Aorta (tissue), 5 donors: Measurements from ENCODE around the gene ALS2CL. TPM values are rescaled to one million over a fixed set of nuclear protein-coding genes. Genes with fewer than 3 reads are reported as not detected.

Source experiments
- ATAC-seq: fragments of 200-7000 bp; cut with Tn5 transposase; one replicate; pipeline ENCODE4 v1.9.1; 2022; ENCODE audit warnings: moderate library complexity; ENCODE audit not compliant: low FRiP score
- DNase-seq, 2 donors: peaks; one replicate each; pipeline ENCODE4 v3.0.0-alpha.2; 2020
- H3K27ac ChIP-seq, 2 donors: one replicate each; pipeline ENCODE4 v1.5.1; 2013; ENCODE audit warnings: low read length in 2 of 2, mild to moderate bottlenecking in 2 of 2, moderate library complexity in 2 of 2, control low read depth in 1 of 2, inconsistent platforms in 1 of 2, low read depth in 1 of 2
- H3K27me3 ChIP-seq, 2 donors: one replicate each; pipeline ENCODE4 v1.6.1; 2013; ENCODE audit warnings: control low read depth in 1 of 2, low read length in 1 of 2, mild to moderate bottlenecking in 1 of 2, moderate library complexity in 1 of 2; ENCODE audit not compliant: insufficient read depth in 2 of 2, control insufficient read depth in 1 of 2
- H3K36me3 ChIP-seq, 2 donors: one replicate each; pipeline ENCODE4 v1.6.1; 2013; ENCODE audit warnings: control low read depth in 1 of 2, low read length in 1 of 2, mild to moderate bottlenecking in 1 of 2; ENCODE audit not compliant: insufficient read depth in 2 of 2, control insufficient read depth in 1 of 2
- H3K4me1 ChIP-seq, 2 donors: one replicate each; pipeline ENCODE4 v1.6.1; 2013; ENCODE audit warnings: low read length in 2 of 2, control low read depth in 1 of 2, mild to moderate bottlenecking in 1 of 2, moderate library complexity in 1 of 2; ENCODE audit not compliant: insufficient read depth in 2 of 2, control insufficient read depth in 1 of 2
- H3K4me3 ChIP-seq, 2 donors: one replicate each; pipeline ENCODE4 v1.5.1; 2013; ENCODE audit warnings: low read length in 2 of 2, control low read depth in 1 of 2, mild to moderate bottlenecking in 1 of 2
- H3K9me3 ChIP-seq: one replicate; pipeline ENCODE4 v1.6.1; 2013; ENCODE audit warnings: mild to moderate bottlenecking, low read length; ENCODE audit not compliant: control insufficient read depth
- WGBS, 2 donors: extraction: QIAGEN DNeasy Blood & Tissue Kit; methylation state at CpG; one replicate each; pipeline ENCODE4 v1.1.7; 2013; 5-methylcytosine and 5-hydroxymethylcytosine counted together
- intact Hi-C, 2 donors: fragments of 100-400 bp; cut with DNase I; formaldehyde crosslinking; loops; one replicate each; pipeline versions ENCODE4 v1.14.2 to v1.15.0; 2022
- polyA plus RNA-seq, 2 donors: library from polyadenylated mRNA; stranded (reverse); fragments of 200-250 nt; gene quantifications; one replicate each; pipeline ENCODE4 v1.2.3, GENCODE V29; 2013
- total RNA-seq, 2 donors: library from RNA; stranded (reverse); fragmentation: NEBNext Ultra II Directional; extraction: Animal tissue kit (Norgen Biotek cat#: 25700); gene quantifications; one replicate each; pipeline ENCODE4 v1.2.1, GENCODE V29; 2021
- donor health status: healthy with polysubstance abuse.
- donor health status: Bipolar disorder and iron deficiency.
- donor health status: DM: no; HTN: no; CAD: no.
- donor health status: DM: no; HTN: no; CAD: no.
- donor health status: DM: yes; HTN: yes; CAD: no.

Gene ALS2CL
- total and polyA plus RNA-seq, 4 donors: 3.8 to 40.7 (median 24.9) TPM

DNA sequence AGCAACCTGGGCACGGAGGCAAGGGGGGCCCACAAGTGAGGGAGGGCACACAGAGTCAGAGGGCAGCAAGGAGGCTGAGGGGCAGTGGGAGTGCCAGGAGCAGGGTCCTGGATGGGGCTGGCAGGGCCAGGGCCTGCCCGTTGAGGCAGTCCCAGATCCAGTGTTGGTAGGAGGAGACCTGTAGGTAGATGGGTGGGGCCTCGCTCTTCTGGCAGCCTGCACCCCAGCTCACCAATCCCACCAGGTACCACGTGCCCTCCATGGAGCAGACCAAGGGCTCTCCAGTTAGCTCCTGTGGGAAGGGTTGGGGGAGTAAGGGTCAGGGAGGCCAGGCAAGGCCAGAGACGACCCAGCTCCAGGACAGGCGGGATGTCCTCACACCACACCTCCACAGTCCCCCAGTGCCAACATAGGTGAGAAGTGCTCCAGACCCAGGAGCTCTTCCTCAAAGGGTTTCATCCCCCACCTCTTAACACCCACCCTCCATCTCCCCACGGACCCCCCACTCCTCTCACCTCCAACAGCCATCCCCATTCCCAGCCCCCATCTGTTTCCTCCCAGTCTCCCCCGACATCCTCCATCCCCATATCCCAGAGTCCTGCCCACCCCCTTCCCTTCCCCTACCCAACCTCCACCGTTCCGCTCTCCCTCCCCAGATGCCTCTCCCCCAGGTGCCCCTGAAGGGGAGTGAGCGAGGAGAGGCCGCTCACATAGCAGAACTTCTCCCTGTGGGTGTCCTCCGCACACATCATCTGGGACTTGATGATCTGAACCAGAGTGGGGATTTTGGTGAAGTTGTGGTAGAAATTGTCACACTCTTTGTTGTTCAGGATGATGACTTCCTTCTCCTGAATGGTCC is 18.9 kb upstream of the ALS2CL start:
- H3K36me3 ChIP-seq: no peaks in the 10 kb centered on the region
- no peak for ATAC-seq

DNA sequence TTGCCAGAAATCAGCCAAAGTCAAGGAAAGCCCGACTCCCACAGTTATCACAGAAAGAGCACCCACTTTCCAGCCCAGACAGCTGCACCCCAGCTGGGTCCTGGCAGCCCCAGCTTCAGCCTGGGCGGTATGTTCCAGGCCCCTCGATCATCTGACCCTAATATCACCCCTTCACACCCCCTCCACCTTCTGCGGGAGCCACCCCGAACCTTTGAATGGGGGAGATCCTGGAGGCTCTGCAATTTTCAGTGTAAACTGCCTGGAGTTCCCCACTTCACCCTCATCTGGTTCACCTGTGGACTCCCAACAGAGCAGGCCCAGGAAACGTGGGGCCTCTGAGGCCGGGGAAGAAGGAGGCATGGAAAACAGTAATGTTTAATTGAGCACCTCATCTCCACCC is 18.3 kb upstream of the ALS2CL start:
- Histone ChIP-seq H3K4me1 (no peaks in the 10 kb centered on the region), H3K4me3 (no peak overlapping the region), H3K27ac (no peak overlapping the region), H3K27me3 (no peaks in the 10 kb centered on the region), H3K36me3 (no peaks in the 10 kb centered on the region), H3K9me3 (no peaks in the 10 kb centered on the region)
- 95 to 96% methylated on average over 7 of the region's 7 CpGs for WGBS, 2 donors
- ATAC-seq: no peak
- intact Hi-C loops: no loop called here
- DNase-seq: peak; percentile 11 to 24

More for the DNA sequence above, 18.9 kb upstream of the ALS2CL start:
- H3K27me3 ChIP-seq: no peaks in the 10 kb centered on the region
- WGBS, 2 donors: 90 to 91% methylated on average over 13 of the region's 13 CpGs
- no peaks in the 10 kb centered on the region for H3K4me1 ChIP-seq
- intact Hi-C loops: no loop called here
- H3K27ac ChIP-seq: no peak overlapping the region
- no peaks in the 10 kb centered on the region for H3K9me3 ChIP-seq
- peak; percentile 17 to 50 for DNase-seq
- H3K4me3 ChIP-seq: no peak overlapping the region

DNA sequence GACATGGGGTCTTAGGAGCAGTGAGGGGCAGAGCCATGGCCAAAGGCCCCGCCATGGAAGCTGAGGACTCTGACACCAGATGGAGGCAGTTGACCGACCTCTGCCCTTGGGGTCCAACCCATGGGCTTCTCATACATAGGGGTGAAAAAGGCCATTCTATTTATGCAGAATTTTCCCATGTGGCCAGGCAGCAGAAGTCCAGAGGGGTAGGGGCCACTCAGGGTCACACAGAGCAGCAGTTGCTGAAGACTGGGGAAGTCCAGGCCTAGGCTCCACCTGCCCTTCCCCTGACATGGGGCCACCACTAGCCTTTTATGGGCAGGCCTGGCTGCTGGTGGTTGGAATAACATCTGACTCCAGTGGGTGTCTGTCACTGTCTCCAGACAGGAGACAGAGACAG is 17.8 kb upstream of the ALS2CL start:
- intact Hi-C loops: no loop called here
- Histone ChIP-seq H3K4me1 (no peaks in the 10 kb centered on the region), H3K36me3 (no peaks in the 10 kb centered on the region), H3K9me3 (no peaks in the 10 kb centered on the region), H3K27me3 (no peaks in the 10 kb centered on the region), H3K4me3 (no peak overlapping the region), H3K27ac (no peak overlapping the region)
- ATAC-seq: no peak
- WGBS, 2 donors: 99 to 100% methylated on average over 2 of the region's 2 CpGs
- DNase-seq: peak; percentile 13 to 16

DNA sequence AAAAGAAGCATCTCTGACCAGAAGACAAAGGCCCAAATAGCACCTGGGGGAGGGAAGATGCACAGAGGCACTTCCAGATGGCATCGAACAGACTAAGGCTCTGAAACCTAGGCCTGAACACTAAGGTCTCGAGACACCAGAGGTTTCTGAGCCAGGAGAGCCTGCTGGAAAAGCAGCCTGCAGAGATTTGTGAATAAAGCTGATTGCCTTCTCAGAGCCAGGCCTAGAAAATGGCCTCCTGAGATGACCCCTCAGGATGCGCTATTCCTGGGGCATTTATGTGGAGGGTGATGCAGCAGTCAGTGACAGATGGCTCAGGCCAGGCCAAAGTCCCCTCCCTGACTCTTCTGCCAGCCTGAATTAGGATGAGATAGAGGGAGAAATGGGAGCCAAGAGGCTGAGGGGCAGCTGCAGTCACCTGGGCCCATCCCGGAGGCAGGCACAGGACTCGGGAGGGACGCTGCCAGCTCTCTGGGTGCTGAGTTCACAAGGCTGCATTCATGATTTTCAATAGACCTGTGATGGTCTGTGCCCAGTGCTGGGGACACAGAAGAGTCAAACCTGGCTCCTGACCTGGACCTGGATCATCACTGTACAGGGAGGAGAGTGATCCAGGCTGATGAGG is 17.3 kb upstream of the ALS2CL start:
- Histone ChIP-seq H3K4me3 (no peak overlapping the region), H3K27ac (no peak overlapping the region), H3K27me3 (no peaks in the 10 kb centered on the region), H3K4me1 (no peaks in the 10 kb centered on the region), H3K36me3 (no peaks in the 10 kb centered on the region), H3K9me3 (no peaks in the 10 kb centered on the region)
- 94 to 95% methylated on average over 6 of the region's 6 CpGs for WGBS, 2 donors
- intact Hi-C loops: no loop called here
- peak; percentile 24 to 49 for DNase-seq
- ATAC-seq: no peak

DNA sequence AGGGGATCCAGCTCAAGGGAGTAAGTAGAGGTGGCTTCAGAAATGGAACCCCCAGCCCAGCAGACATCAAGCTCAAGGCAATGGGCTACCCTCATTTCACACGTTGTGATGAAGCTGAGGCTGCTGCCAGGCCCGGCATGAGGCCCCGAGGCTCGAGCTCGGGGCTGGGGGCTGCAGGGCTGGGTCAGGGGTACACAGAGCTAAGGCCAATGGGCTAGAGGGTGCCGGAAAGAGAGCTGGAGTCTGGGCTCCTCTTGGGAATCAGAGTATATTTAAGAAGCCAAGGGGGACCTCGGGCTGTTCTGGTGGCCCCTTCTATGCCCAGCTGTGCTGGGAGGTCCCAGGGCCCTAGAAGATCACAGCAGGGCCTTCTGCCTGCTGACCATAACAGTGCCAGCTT is 16.8 kb upstream of the ALS2CL start:
- no peaks in the 10 kb centered on the region for H3K27me3 ChIP-seq
- DNase-seq (peak; percentile 20 to 46), ATAC-seq (no peak)
- 90 to 93% methylated on average over 6 to 7 of the region's 7 CpGs for WGBS, 2 donors
- intact Hi-C loops: no loop called here
- no peak overlapping the region for H3K27ac ChIP-seq
- H3K4me3 ChIP-seq: no peak overlapping the region
- no peaks in the 10 kb centered on the region for H3K36me3 ChIP-seq
- no peaks in the 10 kb centered on the region for H3K4me1 ChIP-seq
- no peaks in the 10 kb centered on the region for H3K9me3 ChIP-seq

DNA sequence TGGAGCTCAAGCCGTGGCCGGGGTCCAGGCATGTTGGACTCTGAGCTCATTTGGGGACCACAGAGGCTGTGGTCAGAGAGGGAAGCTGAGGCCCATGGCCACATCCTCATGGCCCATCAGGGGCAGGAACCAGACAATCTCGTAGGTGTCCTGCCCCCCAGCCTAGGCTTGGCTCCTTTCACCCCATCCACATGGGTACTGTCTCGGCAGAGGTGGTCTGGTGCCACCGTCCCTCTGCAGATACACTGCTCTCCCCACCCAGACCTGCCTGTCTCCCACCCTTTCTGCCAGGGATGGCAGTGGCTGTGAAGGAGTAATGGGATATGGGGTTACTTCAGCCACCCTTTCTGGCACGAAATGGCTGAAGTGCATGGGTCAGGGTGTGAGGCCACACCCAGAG is 16.2 kb upstream of the ALS2CL start:
- no peak for ATAC-seq
- Histone ChIP-seq H3K36me3 (no peaks in the 10 kb centered on the region), H3K27me3 (no peaks in the 10 kb centered on the region), H3K4me3 (no peak overlapping the region), H3K9me3 (no peaks in the 10 kb centered on the region), H3K27ac (no peak overlapping the region), H3K4me1 (no peaks in the 10 kb centered on the region)
- WGBS, 2 donors: 89 to 95% methylated on average over 6 of the region's 6 CpGs
- peak; percentile 23 to 43 for DNase-seq
- intact Hi-C loops: loop anchor here (5.0 to 10.0 kb wide), 3 partner anchors 138 to 295 kb away; partner anchors contain the start of gene MYL3 (in 1 of the 2)

DNA sequence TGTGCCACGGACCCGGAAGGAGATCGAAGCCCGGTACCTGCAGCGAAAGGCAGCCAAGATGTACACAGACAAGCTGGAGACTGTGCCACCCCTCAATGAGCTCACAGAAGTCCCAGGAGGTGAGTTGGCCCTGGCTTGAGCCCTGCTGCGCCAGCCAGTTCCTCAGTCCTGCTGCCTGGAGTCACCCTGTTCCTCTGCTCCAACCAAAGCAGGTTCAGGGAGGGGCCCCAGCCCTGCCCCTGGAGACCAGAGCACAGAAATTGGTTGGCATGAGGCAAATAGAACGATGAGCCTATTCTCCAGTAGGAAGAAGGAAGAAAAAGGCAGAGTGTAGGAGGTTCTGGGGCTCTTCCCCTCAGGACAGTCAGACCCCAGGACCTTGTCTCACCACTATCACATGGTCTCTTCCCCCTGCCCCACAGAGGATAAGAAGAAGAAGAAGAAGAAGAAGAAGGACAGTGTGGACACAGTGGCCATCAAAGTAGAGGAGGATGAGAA is 15.7 kb upstream of the ALS2CL start:
- ATAC-seq (no peak), DNase-seq (no peak)
- intact Hi-C loops: loop anchor here (5.0 to 10.0 kb wide), 3 partner anchors 138 to 296 kb away; partner anchors contain the start of gene MYL3 (in 1 of the 2)
- Histone ChIP-seq H3K4me1 (no peaks in the 10 kb centered on the region), H3K27me3 (no peaks in the 10 kb centered on the region), H3K36me3 (no peaks in the 10 kb centered on the region), H3K4me3 (no peak overlapping the region), H3K9me3 (no peaks in the 10 kb centered on the region), H3K27ac (no peak overlapping the region)
- WGBS, 2 donors: 78 to 85% methylated on average over 7 of the region's 7 CpGs

DNA sequence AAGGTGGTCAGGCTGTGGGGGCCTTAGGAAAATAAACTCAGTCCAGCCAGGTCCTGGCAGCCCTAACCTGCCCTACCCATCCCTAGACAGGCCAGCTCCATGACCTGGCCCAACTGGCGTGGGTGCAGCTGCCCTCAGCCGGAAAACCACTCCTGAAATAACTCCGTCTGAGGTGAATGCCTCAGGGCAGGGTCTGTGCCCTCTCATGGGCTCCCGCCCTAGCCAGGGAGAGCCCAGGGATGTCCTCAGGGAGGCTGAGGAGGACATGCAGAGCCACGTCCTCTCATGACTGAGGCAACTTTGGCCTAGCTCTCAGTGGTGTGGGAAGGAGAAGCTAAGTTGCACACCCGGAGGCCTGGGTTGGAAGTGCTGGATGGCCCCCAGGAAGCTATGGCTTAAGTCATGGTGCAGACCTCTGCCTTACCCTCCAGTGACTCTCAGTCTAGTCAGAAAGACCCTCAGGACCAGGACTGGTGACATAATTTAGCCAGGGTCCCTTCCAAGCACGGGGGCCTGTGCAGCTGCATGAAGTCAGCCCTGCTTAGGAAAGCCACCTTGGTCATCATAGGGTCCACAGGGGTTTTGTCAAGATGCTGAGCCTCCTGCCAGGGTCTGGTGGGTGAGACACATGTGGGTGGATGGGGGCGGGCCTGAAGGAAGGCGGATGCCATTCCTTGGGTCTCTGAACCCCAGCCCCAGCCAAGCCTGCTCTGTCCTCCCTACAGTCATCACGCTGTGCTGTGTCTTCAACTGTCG is 15.1 kb upstream of the ALS2CL start:
- WGBS, 2 donors: 84 to 85% methylated on average over 11 of the region's 11 CpGs
- intact Hi-C loops: loop anchor here (5.0 to 10.0 kb wide), 3 partner anchors 139 to 296 kb away; partner anchors contain the start of gene MYL3 (in 1 of the 2)
- peak; percentile 34 to 70 for DNase-seq

More for the DNA sequence above, 15.1 kb upstream of the ALS2CL start:
- Histone ChIP-seq H3K36me3 (no peaks in the 10 kb centered on the region), H3K4me1 (no peaks in the 10 kb centered on the region), H3K27ac (no peak overlapping the region), H3K9me3 (no peaks in the 10 kb centered on the region), H3K27me3 (no peaks in the 10 kb centered on the region), H3K4me3 (no peak overlapping the region)
- ATAC-seq: no peak
